Measurements from ENCODE around the gene PCSK5. TPM values are rescaled to one million over a fixed set of nuclear protein-coding genes. Genes with fewer than 3 reads are reported as not detected.

PCSK5 gene
- total RNA-seq, 4 donors from 2014 or later: 9.6 to 41.8 (median 15.1) TPM

DNA sequence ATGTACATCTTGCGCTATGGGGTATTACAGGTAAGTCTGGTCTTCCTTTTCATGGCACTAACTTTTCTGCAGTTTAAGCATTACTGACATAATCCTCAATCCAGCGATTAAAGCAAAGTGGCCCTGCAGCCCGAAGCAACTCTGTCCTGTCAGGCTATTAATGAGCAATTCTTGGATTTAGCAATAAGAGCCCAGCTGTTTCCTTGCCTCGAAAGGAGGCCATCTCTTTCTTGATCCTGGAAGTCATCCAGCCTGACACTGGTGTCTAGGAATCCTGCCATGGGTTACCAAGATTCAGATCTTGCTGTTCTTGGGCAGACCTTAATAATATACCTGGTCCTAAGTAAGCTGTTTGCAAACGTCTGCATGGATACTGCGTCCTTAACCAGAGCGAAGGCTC, 401.8 kb downstream of the PCSK5 start:
- DNase-seq: no peak
- TF ChIP-seq POLR2A (IDR thresholded peaks at IDR 0.05): no peak
- TF ChIP-seq, protein P1, sequence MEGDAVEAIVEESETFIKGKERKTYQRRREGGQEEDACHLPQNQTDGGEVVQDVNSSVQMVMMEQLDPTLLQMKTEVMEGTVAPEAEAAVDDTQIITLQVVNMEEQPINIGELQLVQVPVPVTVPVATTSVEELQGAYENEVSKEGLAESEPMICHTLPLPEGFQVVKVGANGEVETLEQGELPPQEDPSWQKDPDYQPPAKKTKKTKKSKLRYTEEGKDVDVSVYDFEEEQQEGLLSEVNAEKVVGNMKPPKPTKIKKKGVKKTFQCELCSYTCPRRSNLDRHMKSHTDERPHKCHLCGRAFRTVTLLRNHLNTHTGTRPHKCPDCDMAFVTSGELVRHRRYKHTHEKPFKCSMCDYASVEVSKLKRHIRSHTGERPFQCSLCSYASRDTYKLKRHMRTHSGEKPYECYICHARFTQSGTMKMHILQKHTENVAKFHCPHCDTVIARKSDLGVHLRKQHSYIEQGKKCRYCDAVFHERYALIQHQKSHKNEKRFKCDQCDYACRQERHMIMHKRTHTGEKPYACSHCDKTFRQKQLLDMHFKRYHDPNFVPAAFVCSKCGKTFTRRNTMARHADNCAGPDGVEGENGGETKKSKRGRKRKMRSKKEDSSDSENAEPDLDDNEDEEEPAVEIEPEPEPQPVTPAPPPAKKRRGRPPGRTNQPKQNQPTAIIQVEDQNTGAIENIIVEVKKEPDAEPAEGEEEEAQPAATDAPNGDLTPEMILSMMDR (IDR thresholded peaks at IDR 0.05): no peak
- intact Hi-C loops (cut with DNase I): no loop called here
- H3K4me3 ChIP-seq (replicated peaks in 1 of 3): no peak overlapping the region
- H3K27ac ChIP-seq: no peak overlapping the region
- no peaks in the 10 kb centered on the region for H3K36me3 ChIP-seq
- no peaks in the 10 kb centered on the region for H3K9me3 ChIP-seq
- H3K27me3 ChIP-seq: no peaks in the 10 kb centered on the region
- 79 to 85% methylated on average over 7 of the region's 7 CpGs for WGBS, 2 donors
- H3K4me1 ChIP-seq: peaks cover 7 to 8% of the 10 kb centered on the region in 2 donors

DNA sequence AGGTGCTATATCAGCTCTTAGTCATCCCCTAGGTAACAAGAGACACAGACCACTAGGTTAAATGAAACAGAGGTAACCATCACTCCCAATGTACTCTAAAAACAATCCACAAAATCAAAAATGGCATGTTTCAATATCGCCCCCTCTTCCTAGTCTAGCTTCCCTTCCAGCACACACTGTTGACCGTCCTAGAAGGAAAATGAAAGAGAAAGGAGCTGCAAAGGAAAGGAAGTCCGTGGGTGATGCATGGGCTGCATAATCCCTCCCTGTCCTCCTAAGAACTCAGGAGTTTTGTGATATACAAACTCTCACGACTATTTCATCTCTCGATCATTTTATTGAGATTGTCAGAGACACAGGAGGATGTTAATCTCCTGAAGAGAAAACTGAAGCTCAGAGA, 402.2 kb downstream of the PCSK5 start:
- Histone ChIP-seq H3K27ac (no peak overlapping the region), H3K4me3 (replicated peaks in 1 of 3) (no peak overlapping the region)
- intact Hi-C loops (cut with DNase I): no loop called here

DNA sequence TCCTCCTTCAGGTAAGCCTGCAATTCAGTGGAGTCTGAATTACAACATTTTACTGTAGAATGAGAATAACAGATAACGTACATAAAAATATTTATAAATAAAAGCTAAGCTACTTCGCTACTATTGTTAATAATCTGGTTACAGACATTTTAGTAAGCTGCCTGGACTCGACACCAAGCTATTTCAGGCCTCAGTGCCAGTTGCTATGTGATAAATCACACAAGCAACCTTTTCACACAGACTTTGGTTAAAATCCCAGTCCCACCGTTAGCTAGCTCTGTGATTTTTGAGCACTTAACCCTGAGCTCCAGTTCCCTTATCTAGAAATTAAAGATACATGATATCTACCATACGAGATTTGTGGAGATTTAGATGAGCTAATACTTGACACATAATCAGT, 403.8 kb downstream of the PCSK5 start:
- no peak for DNase-seq
- Histone ChIP-seq H3K36me3 (no peaks in the 10 kb centered on the region), H3K27ac (no peak overlapping the region), H3K4me3 (replicated peaks in 1 of 3) (no peak overlapping the region), H3K27me3 (no peaks in the 10 kb centered on the region), H3K9me3 (no peaks in the 10 kb centered on the region), H3K4me1 (peaks cover 7 to 21% of the 10 kb centered on the region in 2 donors)
- intact Hi-C loops (cut with DNase I): no loop called here
- no peak for TF ChIP-seq POLR2A (IDR thresholded peaks at IDR 0.05)
- TF ChIP-seq, protein P1 (IDR thresholded peaks at IDR 0.05): no peak
- WGBS, 2 donors: 68 to 75% methylated on average over 5 of the region's 5 CpGs

More for the DNA sequence above, 402.2 kb downstream of the PCSK5 start:
- Histone ChIP-seq H3K9me3 (no peaks in the 10 kb centered on the region), H3K36me3 (no peaks in the 10 kb centered on the region), H3K27me3 (no peaks in the 10 kb centered on the region), H3K4me1 (peaks cover 7 to 12% of the 10 kb centered on the region in 2 donors)
- no peak for DNase-seq
- WGBS, 2 donors: 71 to 75% methylated on average over 5 of the region's 5 CpGs
- TF ChIP-seq POLR2A (IDR thresholded peaks at IDR 0.05): no peak
- TF ChIP-seq, protein P1 (IDR thresholded peaks at IDR 0.05): no peak

DNA sequence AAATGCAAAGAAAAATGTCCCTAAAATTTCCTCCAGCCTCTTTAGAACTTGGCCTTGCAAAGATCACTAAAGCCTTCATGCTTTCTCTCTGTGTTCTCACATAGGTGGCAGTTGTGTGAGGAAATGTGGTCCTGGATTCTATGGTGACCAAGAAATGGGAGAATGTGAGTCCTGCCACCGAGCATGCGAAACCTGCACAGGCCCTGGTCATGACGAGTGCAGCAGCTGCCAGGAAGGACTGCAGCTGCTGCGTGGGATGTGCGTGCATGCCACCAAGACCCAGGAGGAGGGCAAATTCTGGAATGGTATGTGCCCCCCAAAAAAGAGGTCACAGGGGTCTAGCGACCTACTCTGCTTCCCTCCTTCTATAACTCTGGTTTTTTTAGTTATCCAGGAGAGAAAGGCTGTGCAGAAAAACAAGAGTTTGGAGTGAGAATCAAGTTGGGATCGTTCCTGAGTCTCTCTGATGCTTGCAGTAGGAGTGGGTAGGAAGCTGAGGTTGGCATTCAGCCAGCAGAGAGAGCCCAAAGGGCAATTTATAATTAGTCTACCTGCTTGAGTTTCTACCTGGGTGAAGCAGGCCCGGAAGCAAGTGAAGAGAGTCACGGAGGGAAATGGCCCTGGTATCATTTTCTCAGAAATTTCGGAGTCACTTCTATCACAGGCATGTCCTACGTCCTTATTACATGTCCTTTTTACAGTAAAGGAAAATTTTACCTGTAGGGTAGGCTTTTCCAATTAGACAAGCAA, 406.3 kb downstream of the PCSK5 start:
- Histone ChIP-seq H3K27ac (no peak overlapping the region), H3K4me1 (peaks cover 7 to 21% of the 10 kb centered on the region in 2 donors), H3K36me3 (no peaks in the 10 kb centered on the region), H3K4me3 (replicated peaks in 1 of 3) (no peak overlapping the region), H3K9me3 (no peaks in the 10 kb centered on the region), H3K27me3 (no peaks in the 10 kb centered on the region)
- intact Hi-C loops (cut with DNase I): no loop called here
- TF ChIP-seq, protein P1 (IDR thresholded peaks at IDR 0.05): no peak
- no peak for TF ChIP-seq POLR2A (IDR thresholded peaks at IDR 0.05)
- WGBS, 2 donors: 80 to 83% methylated on average over 11 of the region's 11 CpGs
- peak; percentile 26 to 34 for DNase-seq

DNA sequence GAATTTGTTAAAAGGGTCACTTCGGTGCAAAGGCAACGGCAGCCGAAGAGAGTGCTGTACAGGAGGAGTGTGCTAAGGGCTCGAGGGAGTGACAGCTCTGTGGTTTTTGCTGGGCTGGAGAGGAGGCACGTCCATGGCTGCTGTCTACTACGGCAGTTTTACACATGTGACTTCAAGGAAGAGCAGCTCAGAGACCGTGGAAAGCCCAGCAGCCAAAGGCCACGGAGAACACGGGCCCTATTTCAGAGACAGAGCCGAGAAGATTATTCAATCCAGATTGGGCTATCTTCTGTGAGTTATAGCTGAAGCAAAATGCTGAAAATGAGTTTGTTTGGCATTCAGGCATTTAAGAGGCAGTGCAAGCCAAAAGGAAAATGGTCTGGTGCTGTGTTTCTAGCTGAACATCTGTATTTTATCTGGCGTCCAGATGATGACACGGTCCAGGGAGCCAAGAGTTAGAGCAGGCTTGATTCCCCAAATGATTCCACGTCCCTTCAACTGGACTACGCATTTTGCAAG, 407.3 kb downstream of the PCSK5 start:
- H3K4me3 ChIP-seq (replicated peaks in 1 of 3): no peak overlapping the region

More for the DNA sequence above, 407.3 kb downstream of the PCSK5 start:
- Histone ChIP-seq H3K36me3 (no peaks in the 10 kb centered on the region), H3K27me3 (no peaks in the 10 kb centered on the region), H3K9me3 (no peaks in the 10 kb centered on the region), H3K27ac (no peak overlapping the region), H3K4me1 (peaks cover 7 to 21% of the 10 kb centered on the region in 2 donors)
- WGBS, 2 donors: 39 to 52% methylated on average over 14 of the region's 14 CpGs
- peak; percentile 21 to 30 for DNase-seq
- TF ChIP-seq POLR2A (IDR thresholded peaks at IDR 0.05): no peak
- TF ChIP-seq, protein P1 (IDR thresholded peaks at IDR 0.05): no peak
- intact Hi-C loops (cut with DNase I): no loop called here
